ENCODE data around the gene RBM33. TPM values are rescaled to one million over a fixed set of nuclear protein-coding genes. Genes with fewer than 3 reads are reported as not detected.

Gene RBM33
- total and polyA plus RNA-seq, 10 donors = 9.7 to 109 (median 90.0) TPM

- H3K4me3 ChIP-seq = no peak overlapping the region
- 75 to 83% (median 77%) methylated on average over 14 of the region's 14 CpGs for WGBS, 5 donors
- H3K27ac ChIP-seq = peak overlapping the region in 6 of 8 donors; percentile 3 to 69 (median 38)
- DNase-seq = no peak
- peaks cover 0 to 85% (median 40%) of the 10 kb centered on the region in 6 donors for H3K4me1 ChIP-seq
- peaks cover 0 to 76% (median 24%) of the 10 kb centered on the region in 6 donors for H3K36me3 ChIP-seq
- H3K9me3 ChIP-seq = no peaks in the 10 kb centered on the region
- TF ChIP-seq POLR2AphosphoS5 (IDR thresholded peaks at IDR 0.05) = peak in 1 of 3 donors; percentile 13
- no peak for TF ChIP-seq POLR2A (IDR thresholded peaks at IDR 0.05)
- H3K27me3 ChIP-seq (replicated peaks in 1 of 7) = no peaks in the 10 kb centered on the region
- intact Hi-C loops (cut with DNase I; ENCODE audit: low total_unique reads) = no loop called here
These were observed 89.4 kb downstream of the RBM33 start for GRCh38 chr7:155733582-155734444.

DNA sequence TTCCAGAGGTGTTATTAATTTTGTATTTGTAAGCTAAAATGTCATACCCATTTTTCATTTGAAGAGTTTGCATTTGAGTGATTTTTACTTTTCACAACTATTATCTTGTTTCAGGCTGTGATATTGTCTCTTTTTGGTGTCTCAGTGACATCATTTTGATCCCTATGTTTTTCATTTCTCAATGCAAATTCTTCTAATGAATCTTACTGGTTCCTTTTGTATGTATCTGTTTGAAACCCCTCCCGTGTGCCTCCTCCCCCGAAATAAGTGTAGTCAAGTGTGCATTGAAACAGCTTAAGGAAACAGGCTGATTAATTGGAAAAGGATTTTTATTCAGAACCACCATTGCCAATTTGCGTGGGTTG, 90.0 kb downstream of the RBM33 start:
- no peak for TF ChIP-seq POLR2AphosphoS5 (IDR thresholded peaks at IDR 0.05)
- TF ChIP-seq, protein P1, sequence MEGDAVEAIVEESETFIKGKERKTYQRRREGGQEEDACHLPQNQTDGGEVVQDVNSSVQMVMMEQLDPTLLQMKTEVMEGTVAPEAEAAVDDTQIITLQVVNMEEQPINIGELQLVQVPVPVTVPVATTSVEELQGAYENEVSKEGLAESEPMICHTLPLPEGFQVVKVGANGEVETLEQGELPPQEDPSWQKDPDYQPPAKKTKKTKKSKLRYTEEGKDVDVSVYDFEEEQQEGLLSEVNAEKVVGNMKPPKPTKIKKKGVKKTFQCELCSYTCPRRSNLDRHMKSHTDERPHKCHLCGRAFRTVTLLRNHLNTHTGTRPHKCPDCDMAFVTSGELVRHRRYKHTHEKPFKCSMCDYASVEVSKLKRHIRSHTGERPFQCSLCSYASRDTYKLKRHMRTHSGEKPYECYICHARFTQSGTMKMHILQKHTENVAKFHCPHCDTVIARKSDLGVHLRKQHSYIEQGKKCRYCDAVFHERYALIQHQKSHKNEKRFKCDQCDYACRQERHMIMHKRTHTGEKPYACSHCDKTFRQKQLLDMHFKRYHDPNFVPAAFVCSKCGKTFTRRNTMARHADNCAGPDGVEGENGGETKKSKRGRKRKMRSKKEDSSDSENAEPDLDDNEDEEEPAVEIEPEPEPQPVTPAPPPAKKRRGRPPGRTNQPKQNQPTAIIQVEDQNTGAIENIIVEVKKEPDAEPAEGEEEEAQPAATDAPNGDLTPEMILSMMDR (IDR thresholded peaks at IDR 0.05 in 8 of 11, conservative IDR thresholded peaks at IDR 0.05 in 3 of 11) = no peak
- TF ChIP-seq POLR2A (IDR thresholded peaks at IDR 0.05) = no peak
- WGBS, 5 donors = 79 to 91% (median 88%) methylated on average over 3 of the region's 3 CpGs
- H3K27ac ChIP-seq = peak overlapping the region in 2 of 8 donors; percentile 51 to 61
- peaks cover 0 to 84% (median 37%) of the 10 kb centered on the region in 6 donors for H3K4me1 ChIP-seq
- DNase-seq = no peak
- H3K9me3 ChIP-seq = no peaks in the 10 kb centered on the region
- peaks cover 0 to 76% (median 24%) of the 10 kb centered on the region in 6 donors for H3K36me3 ChIP-seq
- no peaks in the 10 kb centered on the region for H3K27me3 ChIP-seq (replicated peaks in 1 of 7)
- intact Hi-C loops (cut with DNase I; ENCODE audit: low total_unique reads) = no loop called here
- no peak overlapping the region for H3K4me3 ChIP-seq

- Histone ChIP-seq H3K27ac (no peak overlapping the region), H3K4me1 (peaks cover 0 to 73% (median 32%) of the 10 kb centered on the region in 6 donors), H3K36me3 (peaks cover 3 to 76% (median 24%) of the 10 kb centered on the region in 6 donors), H3K4me3 (no peak overlapping the region), H3K9me3 (no peaks in the 10 kb centered on the region), H3K27me3 (replicated peaks in 1 of 7) (no peaks in the 10 kb centered on the region)
- intact Hi-C loops (cut with DNase I; ENCODE audit: low total_unique reads) = no loop called here
- WGBS, 5 donors = 85 to 93% (median 88%) methylated on average over 3 of the region's 3 CpGs
- no peak for DNase-seq
- TF ChIP-seq POLR2A (IDR thresholded peaks at IDR 0.05) = no peak
- no peak for TF ChIP-seq POLR2AphosphoS5 (IDR thresholded peaks at IDR 0.05)
- TF ChIP-seq, protein P1 (IDR thresholded peaks at IDR 0.05 in 8 of 11, conservative IDR thresholded peaks at IDR 0.05 in 3 of 11) = no peak
These were observed 91.1 kb downstream of the RBM33 start for GRCh38 chr7:155735442-155736115.

DNA sequence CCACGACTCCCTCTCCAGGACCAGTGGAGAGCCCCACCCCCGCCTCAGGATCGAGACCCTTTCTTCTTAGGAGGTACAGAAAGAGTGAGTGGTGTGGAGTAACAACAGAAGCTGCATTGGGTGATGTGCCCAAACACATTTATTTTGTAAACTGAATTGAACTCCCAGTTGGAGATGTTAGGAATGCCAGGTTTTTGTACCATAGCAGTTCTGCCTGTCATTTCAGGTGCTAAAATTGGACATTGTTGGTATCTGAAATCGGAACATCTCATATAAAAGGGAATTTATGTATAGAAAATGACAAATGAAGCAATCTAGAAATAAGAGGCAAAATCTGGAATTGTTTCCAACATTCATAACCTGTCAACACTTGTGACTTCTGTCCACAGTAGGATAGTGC, 93.1 kb downstream of the RBM33 start:
- no peak for DNase-seq
- Histone ChIP-seq H3K4me3 (no peak overlapping the region), H3K9me3 (no peaks in the 10 kb centered on the region), H3K27me3 (replicated peaks in 1 of 7) (no peaks in the 10 kb centered on the region), H3K36me3 (peaks cover 3 to 76% (median 40%) of the 10 kb centered on the region in 6 donors), H3K4me1 (peaks cover 0 to 56% (median 19%) of the 10 kb centered on the region in 6 donors), H3K27ac (no peak overlapping the region)
- 86 to 96% (median 88%) methylated on average over 4 of the region's 4 CpGs for WGBS, 5 donors
- intact Hi-C loops (cut with DNase I; ENCODE audit: low total_unique reads) = no loop called here
- TF ChIP-seq POLR2AphosphoS5 (IDR thresholded peaks at IDR 0.05) (no peak), POLR2A (IDR thresholded peaks at IDR 0.05) (no peak)
- TF ChIP-seq, protein P1 (IDR thresholded peaks at IDR 0.05 in 8 of 11, conservative IDR thresholded peaks at IDR 0.05 in 3 of 11) = no peak
